ENCODE results near the gene SMIM7. TPM values are rescaled to one million over a fixed set of nuclear protein-coding genes. Genes with fewer than 3 reads are reported as not detected.

SMIM7 gene
- total and polyA plus RNA-seq, 8 donors = 35.9 to 224 (median 89.6) TPM

GRCh38 chr19:16599655-16600346, 60.1 kb downstream of the SMIM7 start:
- 81 to 85% (median 85%) methylated on average over 2 to 6 of the region's 6 CpGs for whole genome bisulfite sequencing, 5 donors

DNA sequence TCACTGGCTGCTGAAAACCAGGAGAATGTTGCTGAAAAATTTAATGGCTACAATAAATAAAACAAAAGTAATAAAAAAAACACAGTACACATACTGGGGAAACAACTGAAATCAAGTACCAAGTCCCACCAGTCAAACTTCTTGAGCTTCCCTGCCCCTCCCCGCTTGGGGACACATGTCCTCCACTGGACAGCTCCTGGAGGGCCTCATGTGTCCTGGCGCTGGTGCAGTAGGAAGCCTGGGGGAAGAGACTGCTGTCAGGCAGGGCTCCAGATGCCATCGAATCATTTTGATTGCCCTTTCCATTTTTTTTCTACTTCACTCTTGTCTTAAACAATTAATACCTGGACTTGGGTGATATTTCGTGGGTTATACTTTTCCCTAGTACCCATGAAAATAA, 61.1 kb downstream of the SMIM7 start:
- H3K36me3 ChIP-seq = peaks cover 0 to 5% (median 0%) of the 10 kb centered on the region in 4 donors

More at GRCh38 chr19:16599655-16600346, 60.1 kb downstream of the SMIM7 start:
- Histone ChIP-seq H3K36me3 (peaks cover 0 to 5% (median 0%) of the 10 kb centered on the region in 4 donors), H3K27ac (peak overlapping the region in 1 of 5 donors; percentile 72), H3K9me3 (no peaks in the 10 kb centered on the region), H3K4me1 (peaks cover 11 to 71% (median 58%) of the 10 kb centered on the region in 4 donors), H3K4me3 (no peak overlapping the region), H3K27me3 (no peaks in the 10 kb centered on the region)
- intact Hi-C loops (cut with DNase I; ENCODE audit: low total_unique reads) = no loop called here
- TF ChIP-seq, protein P1, sequence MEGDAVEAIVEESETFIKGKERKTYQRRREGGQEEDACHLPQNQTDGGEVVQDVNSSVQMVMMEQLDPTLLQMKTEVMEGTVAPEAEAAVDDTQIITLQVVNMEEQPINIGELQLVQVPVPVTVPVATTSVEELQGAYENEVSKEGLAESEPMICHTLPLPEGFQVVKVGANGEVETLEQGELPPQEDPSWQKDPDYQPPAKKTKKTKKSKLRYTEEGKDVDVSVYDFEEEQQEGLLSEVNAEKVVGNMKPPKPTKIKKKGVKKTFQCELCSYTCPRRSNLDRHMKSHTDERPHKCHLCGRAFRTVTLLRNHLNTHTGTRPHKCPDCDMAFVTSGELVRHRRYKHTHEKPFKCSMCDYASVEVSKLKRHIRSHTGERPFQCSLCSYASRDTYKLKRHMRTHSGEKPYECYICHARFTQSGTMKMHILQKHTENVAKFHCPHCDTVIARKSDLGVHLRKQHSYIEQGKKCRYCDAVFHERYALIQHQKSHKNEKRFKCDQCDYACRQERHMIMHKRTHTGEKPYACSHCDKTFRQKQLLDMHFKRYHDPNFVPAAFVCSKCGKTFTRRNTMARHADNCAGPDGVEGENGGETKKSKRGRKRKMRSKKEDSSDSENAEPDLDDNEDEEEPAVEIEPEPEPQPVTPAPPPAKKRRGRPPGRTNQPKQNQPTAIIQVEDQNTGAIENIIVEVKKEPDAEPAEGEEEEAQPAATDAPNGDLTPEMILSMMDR (IDR thresholded peaks at IDR 0.05) = no peak
- DNase-seq = no peak

GRCh38 chr19:16596399-16596798, 63.5 kb downstream of the SMIM7 start:
- Histone ChIP-seq H3K4me1 (peaks cover 10 to 83% (median 62%) of the 10 kb centered on the region in 4 donors), H3K27me3 (no peaks in the 10 kb centered on the region), H3K4me3 (no peak overlapping the region), H3K36me3 (peaks cover 0 to under 1% (median 0%) of the 10 kb centered on the region in 4 donors), H3K27ac (no peak overlapping the region), H3K9me3 (no peaks in the 10 kb centered on the region)
- DNase-seq = no peak
- TF ChIP-seq EP300 (IDR thresholded peaks at IDR 0.05) (no peak), POLR2A (IDR thresholded peaks at IDR 0.05) (no peak), POLR2AphosphoS5 (IDR thresholded peaks at IDR 0.05) (no peak)
- TF ChIP-seq, protein P1 (IDR thresholded peaks at IDR 0.05) = no peak
- 93 to 95% (median 94%) methylated on average over 5 to 9 of the region's 9 CpGs for WGBS, 5 donors
- intact Hi-C loops (cut with DNase I; ENCODE audit: low total_unique reads) = no loop called here

More for the DNA sequence above, 61.1 kb downstream of the SMIM7 start:
- DNase-seq = no peak
- Histone ChIP-seq H3K4me3 (no peak overlapping the region), H3K27ac (peak overlapping the region in 2 of 5 donors; percentile 54 to 72), H3K4me1 (peaks cover 16 to 78% (median 61%) of the 10 kb centered on the region in 4 donors), H3K9me3 (no peaks in the 10 kb centered on the region), H3K27me3 (no peaks in the 10 kb centered on the region)
- TF ChIP-seq, protein P1 (IDR thresholded peaks at IDR 0.05) = no peak
- WGBS, 5 donors = 62 to 77% (median 63%) methylated on average over 4 of the region's 4 CpGs
- intact Hi-C loops (cut with DNase I; ENCODE audit: low total_unique reads) = no loop called here

Other genes starting within 250 kb of the SMIM7 start
- 10 to 100 TPM; 17.7 to 67.7 (median 26.1) TPM for gene EPS15L1, start 188.2 kb downstream of the SMIM7 start, total RNA-seq
- gene EPS15L1, start 188.2 kb downstream of the SMIM7 start, polyA plus RNA-seq = 10 to 100 TPM; 15.6 to 20.2 (median 16.2) TPM
- not detected for gene CALR3, start 164.0 kb downstream of the SMIM7 start, total RNA-seq
- not detected for gene CALR3, start 164.0 kb downstream of the SMIM7 start, polyA plus RNA-seq
- 10 to 100 TPM in 1 of 5 donors, 1 to 10 TPM in 3, not detected in 1; 2.6 to 40.3 (median 5.2) TPM for gene C19orf44, start 163.8 kb downstream of the SMIM7 start, total RNA-seq
- gene C19orf44, start 163.8 kb downstream of the SMIM7 start, polyA plus RNA-seq = 1 to 10 TPM; 2.4 to 3.9 (median 3.2) TPM
- 10 to 100 TPM in 2 of 5 donors, 1 to 10 TPM in 3; 3.5 to 64.7 (median 9.0) TPM for gene CHERP, start 117.7 kb downstream of the SMIM7 start, total RNA-seq
- 10 to 100 TPM; 11.5 to 15.8 (median 11.6) TPM for gene CHERP, start 117.7 kb downstream of the SMIM7 start, polyA plus RNA-seq
- 10 to 100 TPM; 18.3 to 63.7 (median 52.5) TPM for gene SLC35E1, start 87.7 kb downstream of the SMIM7 start, total RNA-seq
- gene SLC35E1, start 87.7 kb downstream of the SMIM7 start, polyA plus RNA-seq = 10 to 100 TPM; 16.2 to 21.7 (median 16.8) TPM
- gene MED26, start 31.9 kb downstream of the SMIM7 start, total RNA-seq = 10 to 100 TPM in 2 of 5 donors, 1 to 10 TPM in 2, under 1 TPM in 1; 0.58 to 41.7 (median 6.2) TPM
- gene MED26, start 31.9 kb downstream of the SMIM7 start, polyA plus RNA-seq = 1 to 10 TPM; 2.9 to 4.8 (median 3.8) TPM
- 10 to 100 TPM in 2 of 5 donors, 1 to 10 TPM in 2, under 1 TPM in 1; 0.58 to 69.4 (median 8.9) TPM for gene TMEM38A, start 995 bp upstream of the SMIM7 start, total RNA-seq
- gene TMEM38A, start 995 bp upstream of the SMIM7 start, polyA plus RNA-seq = 10 to 100 TPM in 1 of 3 donors, 1 to 10 TPM in 2; 5.2 to 13.6 (median 6.3) TPM
- gene NWD1, start 59.7 kb upstream of the SMIM7 start, total RNA-seq = 1 to 10 TPM in 2 of 5 donors, under 1 TPM in 3; 0.55 to 7.0 (median 0.87) TPM
- under 1 TPM; 0.44 to 0.76 (median 0.68) TPM for gene NWD1, start 59.7 kb upstream of the SMIM7 start, polyA plus RNA-seq
- 100 to 1,000 TPM in 3 of 5 donors, 10 to 100 TPM in 2; 49.9 to 566 (median 123) TPM for gene SIN3B, start 169.3 kb upstream of the SMIM7 start, total RNA-seq
- gene SIN3B, start 169.3 kb upstream of the SMIM7 start, polyA plus RNA-seq = 10 to 100 TPM in 2 of 3 donors, 1 to 10 TPM in 1; 9.2 to 18.6 (median 14.9) TPM
- gene F2RL3, start 228.9 kb upstream of the SMIM7 start, total RNA-seq = 1 to 10 TPM in 3 of 5 donors, under 1 TPM in 1, not detected in 1; 0.58 to 6.8 (median 2.8) TPM
- gene F2RL3, start 228.9 kb upstream of the SMIM7 start, polyA plus RNA-seq = 1 to 10 TPM; 1.4 to 3.0 (median 1.8) TPM

All from stomach (tissue), 9 donors.